ENCODE measurements around the gene RNF144B.

Gene RNF144B

DNA sequence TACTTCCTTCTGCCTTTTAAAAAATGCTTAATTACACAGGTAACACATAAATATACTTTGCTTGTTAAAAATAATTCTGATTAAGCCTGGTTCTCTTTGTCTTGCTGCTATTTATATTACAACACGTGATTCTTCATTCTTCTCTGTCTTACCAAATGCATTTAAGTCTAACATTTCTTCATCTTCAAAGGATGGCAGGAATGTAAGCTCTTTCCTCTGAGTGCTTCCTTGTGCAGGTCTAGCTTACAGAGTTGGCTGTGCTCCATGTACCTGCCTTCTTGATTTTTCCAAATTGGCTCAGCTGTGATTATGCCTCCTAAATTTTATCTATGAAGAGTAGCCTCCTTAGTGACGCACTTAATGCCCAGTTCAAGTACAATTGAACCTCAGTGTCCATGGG, 44.4 kb downstream of the RNF144B start:
- TF ChIP-seq PAX5 (IDR thresholded peaks at IDR 0.05; ENCODE audit: insufficient read depth, low read length, severe bottlenecking), result no peak
- TF ChIP-seq TAF1 (IDR thresholded peaks at IDR 0.05; ENCODE audit: low read depth, low read length), result no peak
- TF ChIP-seq POLR2AphosphoS5 (IDR thresholded peaks at IDR 0.05; ENCODE audit: low read depth, low read length), result no peak
- no peak for TF ChIP-seq POU2F2 (IDR thresholded peaks at IDR 0.05; ENCODE audit: low read depth, low read length)
- no peak for TF ChIP-seq POLR2A (IDR thresholded peaks at IDR 0.05; ENCODE audit: low read depth, low read length)
- no peak for TF ChIP-seq SPI1 (IDR thresholded peaks at IDR 0.05; ENCODE audit: low read depth, low read length)

DNA sequence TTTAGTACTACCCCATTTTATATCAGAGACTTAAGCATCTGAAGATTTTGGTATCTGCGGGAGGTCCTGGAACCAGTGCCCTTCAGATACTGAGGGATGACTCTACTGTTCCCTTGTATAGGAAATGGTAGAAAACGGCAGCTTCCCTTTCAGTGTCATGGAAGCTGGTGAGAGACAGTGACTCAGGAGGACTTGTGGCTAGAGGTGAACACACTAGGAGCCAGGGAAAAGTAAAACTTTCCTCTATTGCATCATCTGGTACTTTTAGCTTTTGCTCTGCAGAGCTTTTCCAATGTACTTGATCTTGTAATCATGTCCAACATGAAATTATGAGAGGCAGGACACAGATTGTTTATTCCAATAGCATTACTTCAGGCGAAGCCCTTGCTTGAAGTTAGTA, 45.0 kb downstream of the RNF144B start:
- FAIRE-seq (no peak), DNase-seq (ENCODE audit: insufficient read length, low spot score) (no peak)
- no peak for TF ChIP-seq PAX5 (IDR thresholded peaks at IDR 0.05; ENCODE audit: insufficient read depth, low read length, severe bottlenecking)
- TF ChIP-seq TAF1 (IDR thresholded peaks at IDR 0.05; ENCODE audit: low read depth, low read length), result no peak
- TF ChIP-seq POLR2A (IDR thresholded peaks at IDR 0.05; ENCODE audit: low read depth, low read length), result no peak
- TF ChIP-seq SPI1 (IDR thresholded peaks at IDR 0.05; ENCODE audit: low read depth, low read length), result no peak
- TF ChIP-seq POLR2AphosphoS5 (IDR thresholded peaks at IDR 0.05; ENCODE audit: low read depth, low read length), result no peak
- TF ChIP-seq POU2F2 (IDR thresholded peaks at IDR 0.05; ENCODE audit: low read depth, low read length), result no peak

More for the DNA sequence above, 44.4 kb downstream of the RNF144B start:
- no peak for FAIRE-seq
- no peak for DNase-seq (ENCODE audit: insufficient read length, low spot score)

DNA sequence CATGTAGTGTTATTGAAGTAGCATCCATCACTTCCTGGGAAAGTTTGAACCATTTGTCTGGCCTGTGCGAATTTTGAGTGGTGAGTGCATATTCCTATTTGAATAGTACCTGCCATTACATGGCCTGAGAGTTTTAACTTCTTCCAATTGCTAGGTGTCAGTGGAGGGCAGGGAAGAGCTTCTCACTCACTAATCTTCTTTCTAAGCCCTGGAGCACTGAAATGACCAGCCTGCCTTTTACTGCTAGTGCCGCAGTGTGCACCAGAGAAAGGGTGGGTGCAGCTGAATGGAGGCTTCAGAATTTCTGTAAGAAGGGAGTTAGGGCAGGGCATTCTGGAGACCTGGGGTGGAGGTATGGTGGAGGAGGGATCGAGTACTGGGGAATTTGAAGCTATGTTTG, 45.5 kb downstream of the RNF144B start:
- DNase-seq (ENCODE audit: insufficient read length, low spot score), result no peak
- no peak for TF ChIP-seq POU2F2 (IDR thresholded peaks at IDR 0.05; ENCODE audit: low read depth, low read length)
- no peak for TF ChIP-seq SPI1 (IDR thresholded peaks at IDR 0.05; ENCODE audit: low read depth, low read length)
- no peak for TF ChIP-seq POLR2A (IDR thresholded peaks at IDR 0.05; ENCODE audit: low read depth, low read length)
- TF ChIP-seq POLR2AphosphoS5 (IDR thresholded peaks at IDR 0.05; ENCODE audit: low read depth, low read length), result no peak
- no peak for TF ChIP-seq TAF1 (IDR thresholded peaks at IDR 0.05; ENCODE audit: low read depth, low read length)
- TF ChIP-seq PAX5 (IDR thresholded peaks at IDR 0.05; ENCODE audit: insufficient read depth, low read length, severe bottlenecking), result no peak
- no peak for FAIRE-seq

DNA sequence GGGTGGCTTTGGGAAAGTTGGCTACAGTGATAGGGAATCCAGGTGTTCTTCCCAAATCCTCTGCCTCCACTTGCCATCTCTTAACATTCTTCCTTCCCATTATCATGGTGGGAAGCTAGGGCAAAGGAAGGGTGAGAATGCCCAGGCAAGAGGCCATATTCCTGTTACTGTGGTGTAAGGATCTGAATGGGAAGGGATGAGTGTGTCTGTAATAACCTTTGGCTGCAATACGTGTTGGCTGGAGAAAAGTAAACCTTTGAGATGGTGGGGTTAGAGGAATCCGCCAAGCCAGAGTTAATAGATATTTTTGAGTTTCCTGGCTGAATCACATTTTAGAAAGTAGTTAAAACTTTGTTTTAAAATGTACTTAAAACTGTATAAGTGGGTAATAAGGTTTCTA, 45.9 kb downstream of the RNF144B start:
- DNase-seq (ENCODE audit: insufficient read length, low spot score), result no peak
- no peak for TF ChIP-seq POLR2A (IDR thresholded peaks at IDR 0.05; ENCODE audit: low read depth, low read length)
- no peak for TF ChIP-seq PAX5 (IDR thresholded peaks at IDR 0.05; ENCODE audit: insufficient read depth, low read length, severe bottlenecking)
- no peak for TF ChIP-seq TAF1 (IDR thresholded peaks at IDR 0.05; ENCODE audit: low read depth, low read length)
- no peak for TF ChIP-seq POU2F2 (IDR thresholded peaks at IDR 0.05; ENCODE audit: low read depth, low read length)
- TF ChIP-seq SPI1 (IDR thresholded peaks at IDR 0.05; ENCODE audit: low read depth, low read length), result no peak
- TF ChIP-seq POLR2AphosphoS5 (IDR thresholded peaks at IDR 0.05; ENCODE audit: low read depth, low read length), result no peak
- FAIRE-seq, result no peak

DNA sequence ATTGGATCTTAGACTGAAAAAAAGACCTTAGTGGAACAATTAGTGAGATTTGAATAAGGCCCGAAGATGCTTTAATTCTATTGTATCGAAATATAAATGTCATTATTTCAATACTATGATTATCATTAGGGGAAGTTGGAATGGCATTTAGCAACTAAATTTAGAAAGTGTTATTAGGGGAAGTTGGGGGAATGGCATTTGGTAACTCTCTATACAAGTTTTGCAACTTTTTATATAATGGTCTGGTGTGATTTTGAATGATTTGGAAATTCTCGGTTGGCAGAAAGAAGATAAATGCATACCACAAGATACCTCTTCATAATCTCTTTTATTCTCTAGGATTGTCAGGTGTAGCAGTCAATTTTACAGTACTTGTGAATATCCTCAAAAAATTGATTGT, 49.2 kb downstream of the RNF144B start:
- TF ChIP-seq SPI1 (IDR thresholded peaks at IDR 0.05; ENCODE audit: low read depth, low read length) (no peak), POU2F2 (IDR thresholded peaks at IDR 0.05; ENCODE audit: low read depth, low read length) (no peak), PAX5 (IDR thresholded peaks at IDR 0.05; ENCODE audit: insufficient read depth, low read length, severe bottlenecking) (no peak), POLR2A (IDR thresholded peaks at IDR 0.05; ENCODE audit: low read depth, low read length) (no peak), POLR2AphosphoS5 (IDR thresholded peaks at IDR 0.05; ENCODE audit: low read depth, low read length) (no peak), TAF1 (IDR thresholded peaks at IDR 0.05; ENCODE audit: low read depth, low read length) (no peak)
- no peak for DNase-seq (ENCODE audit: insufficient read length, low spot score)
- FAIRE-seq, result no peak

DNA sequence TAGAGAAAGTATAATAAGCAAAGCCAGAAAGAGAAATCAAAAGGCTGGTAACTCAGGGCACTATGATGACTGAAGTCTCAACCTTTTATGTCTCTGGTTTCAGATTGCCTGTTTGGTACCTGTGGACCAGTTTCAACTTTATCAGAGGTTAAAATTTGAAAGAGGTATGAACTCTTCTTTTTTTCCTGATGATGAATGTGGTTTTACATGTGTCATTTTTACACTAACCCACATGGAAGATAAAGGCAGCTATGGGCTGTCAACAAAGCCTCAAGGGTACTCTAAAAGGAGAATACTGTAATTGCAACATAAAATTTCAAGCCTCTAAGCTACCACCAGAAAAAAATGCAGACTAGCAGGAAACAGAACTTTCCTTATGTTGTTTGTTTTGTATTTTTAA, 52.4 kb downstream of the RNF144B start:
- no peak for DNase-seq (ENCODE audit: insufficient read length, low spot score)
- TF ChIP-seq POU2F2 (IDR thresholded peaks at IDR 0.05; ENCODE audit: low read depth, low read length), result no peak
- no peak for TF ChIP-seq PAX5 (IDR thresholded peaks at IDR 0.05; ENCODE audit: insufficient read depth, low read length, severe bottlenecking)
- no peak for TF ChIP-seq POLR2AphosphoS5 (IDR thresholded peaks at IDR 0.05; ENCODE audit: low read depth, low read length)
- no peak for TF ChIP-seq POLR2A (IDR thresholded peaks at IDR 0.05; ENCODE audit: low read depth, low read length)
- TF ChIP-seq TAF1 (IDR thresholded peaks at IDR 0.05; ENCODE audit: low read depth, low read length), result no peak
- TF ChIP-seq SPI1 (IDR thresholded peaks at IDR 0.05; ENCODE audit: low read depth, low read length), result no peak
- no peak for FAIRE-seq

DNA sequence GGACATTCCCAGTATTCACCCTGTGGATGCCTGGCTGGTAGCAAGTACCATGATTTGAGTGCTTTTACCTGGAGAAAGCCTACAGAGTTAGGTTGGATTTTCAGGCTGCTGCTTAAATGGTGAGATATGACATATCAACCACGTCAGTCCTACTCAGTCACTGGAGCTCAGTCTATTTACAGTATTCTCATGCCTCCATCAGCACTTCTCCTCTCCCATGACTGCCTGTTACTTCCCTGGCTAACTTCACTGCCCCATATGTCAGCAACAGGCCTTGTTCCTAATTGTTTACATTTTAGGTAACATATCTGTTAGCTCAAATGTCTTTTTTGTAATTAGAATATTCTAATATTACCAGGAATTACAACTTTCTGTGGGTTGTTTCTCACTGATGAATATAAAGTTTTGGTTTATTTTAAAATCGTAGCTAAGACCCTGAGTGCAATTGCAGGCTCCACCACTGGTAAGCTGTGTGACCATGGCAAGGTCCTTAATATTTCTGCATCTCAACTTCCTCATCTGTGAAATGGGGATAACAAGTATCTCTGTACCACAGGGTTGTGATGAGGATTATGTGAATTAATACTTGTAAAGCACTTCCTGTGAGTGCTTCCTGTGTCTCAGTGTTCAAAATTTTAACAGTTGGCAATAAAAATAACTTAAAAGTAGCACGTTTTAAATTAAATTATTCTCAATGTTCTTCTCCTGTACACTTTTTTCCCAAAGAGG, 54.3 kb downstream of the RNF144B start:
- DNase-seq (ENCODE audit: insufficient read length, low spot score) (no peak), FAIRE-seq (no peak)
- TF ChIP-seq PAX5 (IDR thresholded peaks at IDR 0.05; ENCODE audit: insufficient read depth, low read length, severe bottlenecking) (no peak), POLR2AphosphoS5 (IDR thresholded peaks at IDR 0.05; ENCODE audit: low read depth, low read length) (no peak), POLR2A (IDR thresholded peaks at IDR 0.05; ENCODE audit: low read depth, low read length) (no peak), TAF1 (IDR thresholded peaks at IDR 0.05; ENCODE audit: low read depth, low read length) (no peak), POU2F2 (IDR thresholded peaks at IDR 0.05; ENCODE audit: low read depth, low read length) (no peak), SPI1 (IDR thresholded peaks at IDR 0.05; ENCODE audit: low read depth, low read length) (no peak)

DNA sequence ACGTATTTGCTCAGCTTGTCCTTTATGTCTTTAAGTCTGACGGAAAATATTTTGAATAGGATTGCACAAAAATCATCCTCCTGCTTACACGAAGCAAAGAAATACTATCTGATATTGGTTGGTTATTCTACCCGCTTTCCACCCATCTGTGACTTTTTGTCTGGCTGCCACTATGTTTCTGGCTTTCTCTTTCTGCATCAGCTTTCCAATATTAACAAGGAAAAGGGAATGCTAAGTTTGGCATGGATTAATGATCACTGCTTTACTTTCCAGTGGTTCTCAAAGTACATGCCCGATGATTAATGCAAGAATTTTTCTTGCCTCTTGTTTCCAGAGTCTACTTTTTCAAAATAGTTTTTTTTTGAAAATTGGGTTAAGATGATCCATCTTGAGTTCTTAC, 57.0 kb downstream of the RNF144B start:
- TF ChIP-seq TAF1 (IDR thresholded peaks at IDR 0.05; ENCODE audit: low read depth, low read length), result no peak
- no peak for TF ChIP-seq SPI1 (IDR thresholded peaks at IDR 0.05; ENCODE audit: low read depth, low read length)
- no peak for TF ChIP-seq POU2F2 (IDR thresholded peaks at IDR 0.05; ENCODE audit: low read depth, low read length)
- TF ChIP-seq POLR2A (IDR thresholded peaks at IDR 0.05; ENCODE audit: low read depth, low read length), result no peak
- no peak for TF ChIP-seq PAX5 (IDR thresholded peaks at IDR 0.05; ENCODE audit: insufficient read depth, low read length, severe bottlenecking)
- no peak for TF ChIP-seq POLR2AphosphoS5 (IDR thresholded peaks at IDR 0.05; ENCODE audit: low read depth, low read length)
- FAIRE-seq, result no peak

DNA sequence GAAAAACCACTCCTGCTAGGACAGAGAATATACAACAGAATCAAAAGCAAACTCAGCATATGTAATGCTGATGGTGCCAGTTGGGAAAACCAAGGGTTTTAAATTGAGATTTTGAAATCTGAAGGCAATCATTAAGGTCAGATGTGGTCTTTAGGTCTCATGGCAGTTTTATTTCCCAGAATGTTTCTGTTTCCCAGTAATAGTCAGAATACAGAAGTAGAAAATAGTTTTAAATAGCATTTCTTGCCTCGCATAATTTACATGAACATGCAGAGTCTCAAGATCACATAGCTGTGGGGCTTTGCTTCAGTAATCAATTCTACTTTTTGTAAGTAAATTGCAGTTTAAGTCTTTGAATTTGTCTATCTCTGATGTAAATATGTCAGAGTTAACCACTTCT, 58.1 kb downstream of the RNF144B start:
- TF ChIP-seq TAF1 (IDR thresholded peaks at IDR 0.05; ENCODE audit: low read depth, low read length), result no peak
- no peak for TF ChIP-seq POU2F2 (IDR thresholded peaks at IDR 0.05; ENCODE audit: low read depth, low read length)
- no peak for TF ChIP-seq POLR2AphosphoS5 (IDR thresholded peaks at IDR 0.05; ENCODE audit: low read depth, low read length)
- no peak for TF ChIP-seq POLR2A (IDR thresholded peaks at IDR 0.05; ENCODE audit: low read depth, low read length)
- no peak for TF ChIP-seq PAX5 (IDR thresholded peaks at IDR 0.05; ENCODE audit: insufficient read depth, low read length, severe bottlenecking)
- TF ChIP-seq SPI1 (IDR thresholded peaks at IDR 0.05; ENCODE audit: low read depth, low read length), result no peak
- DNase-seq (ENCODE audit: insufficient read length, low spot score) (no peak), FAIRE-seq (no peak)

More for the DNA sequence above, 57.0 kb downstream of the RNF144B start:
- no peak for DNase-seq (ENCODE audit: insufficient read length, low spot score)

Data from GM12891 (cell line).